ENCODE measurements around the gene MICU1. TPM values are rescaled to one million over a fixed set of nuclear protein-coding genes. Genes with fewer than 3 reads are reported as not detected.

Gene MICU1
- total and polyA plus RNA-seq, 10 of the 15 experiments (the other 5 are each of a cell fraction or from before 2014, with no cell fraction given): 18.2 to 36.4 (median 22.2) TPM

- TF ChIP-seq PRDM15 (CRISPR knock-in tag; IDR thresholded peaks at IDR 0.05): no peak
- no peak for TF ChIP-seq MYB (IDR thresholded peaks at IDR 0.05; ENCODE audit: borderline replicate concordance, low read depth, low read length)
These were observed 9.9 kb downstream of the MICU1 start (continued) for GRCh38 chr10:72615970-72616369.

GRCh38 chr10:72612203-72612826 lies 13.6 kb downstream of the MICU1 start:
- Histone ChIP-seq H2AFZ (ENCODE audit: control insufficient read depth, low read depth, low read length) (no peak overlapping the region), H3K36me3 (ENCODE audit: control insufficient read depth in 2 of 2, insufficient read depth in 2 of 2, low read length in 1 of 2) (no peaks in the 10 kb centered on the region), H3K27ac (ENCODE audit: control insufficient read depth, insufficient read depth) (no peak overlapping the region), H3K79me2 (ENCODE audit: control insufficient read depth, insufficient read depth, low read length) (no peaks in the 10 kb centered on the region), H3K9me3 (replicated peaks; ENCODE audit: control insufficient read depth, insufficient read depth, low read length) (no peaks in the 10 kb centered on the region; the same call in 2 of the 3 replicates), H3K9ac (ENCODE audit: control insufficient read depth, insufficient read depth, low read length) (no peak overlapping the region), H3K4me3 (no peak overlapping the region), H3K4me1 (ENCODE audit: control insufficient read depth, insufficient read depth, low read length) (no peaks in the 10 kb centered on the region), H3K4me2 (ENCODE audit: control insufficient read depth, insufficient read depth) (no peak overlapping the region), H3K27me3 (replicated peaks in 1 of 2; ENCODE audit: control insufficient read depth in 2 of 2, insufficient read depth in 2 of 2, low read length in 1 of 2) (no peaks in the 10 kb centered on the region), H4K20me1 (ENCODE audit: control insufficient read depth, insufficient read depth) (no peaks in the 10 kb centered on the region)
- 83% methylated on average over 3 of the region's 3 CpGs for WGBS (ENCODE audit: insufficient coverage, insufficient replicate concordance, low lambda C conversion rate, missing lambda C conversion rate)
- ChIA-PET SMC1A (ENCODE audit: uncharacterized antibody, unreplicated experiment) (interaction anchor here (0.6 to 1.9 kb wide), 8 partner anchors 12 to 1006 kb away, joined by 3 to 6 read pairs (median 4); partner anchors contain the start of gene MICU1), POLR2A (interaction anchor here (0.5 to 0.7 kb wide), 4 partner anchors 11 to 319 kb away, joined by 4 to 8 read pairs (median 6); no protein-coding TSS in a partner anchor), CTCF (interaction anchor here (0.7 to 1.6 kb wide), 3 partner anchors 12 to 264 kb away, joined by 3 to 4 read pairs (median 3); no protein-coding TSS in a partner anchor), RAD21 (ENCODE audit: unreplicated experiment) (interaction anchor here (0.7 to 1.5 kb wide), 2 partner anchors 13 to 79 kb away, joined by 3 to 4 read pairs; partner anchors contain the start of genes MCU and MICU1)
- intact Hi-C loops (cut with micrococcal nuclease; ENCODE audit: unreplicated experiment) (no loop called here), in situ Hi-C loops (cut with MboI) (no loop called here)
- FAIRE-seq: no peak
- no peak for DNase-seq (ENCODE audit: low read depth, low spot score)
- TF ChIP-seq SREBF1 (IDR thresholded peaks at IDR 0.05; ENCODE audit: low read length) (no peak), BHLHE40 (IDR thresholded peaks at IDR 0.05; ENCODE audit: borderline replicate concordance in 1 of 2, low read depth in 2 of 2, low read length in 1 of 2) (no peak), PAX8 (IDR thresholded peaks at IDR 0.05) (no peak), ZBED1 (IDR thresholded peaks at IDR 0.05; ENCODE audit: borderline replicate concordance) (no peak)
- ATAC-seq: no peak
- BruUV-seq (replicated peaks): no TSS peak

All from GM12878 (cell line).